Thyroid gland (tissue), 4 donors: ENCODE measurements around the gene HECTD4. TPM values are rescaled to one million over a fixed set of nuclear protein-coding genes. Genes with fewer than 3 reads are reported as not detected.

Source experiments
- DNase-seq, 2 donors: peaks; one replicate each; pipeline ENCODE4 v3.0.0-alpha.2; 2019
- H3K27ac ChIP-seq, 3 donors: fragments of 200-600 bp; sonication (generic); 1 replicate in 2 of 3; 2 replicates in 1 of 3; pipeline ENCODE4 v1.5.1; 2016 to 2019; ENCODE audit warnings: mild to moderate bottlenecking in 1 of 3, moderate library complexity in 1 of 3
- H3K27me3 ChIP-seq: fragments of 200-600 bp; sonication (generic); one replicate; pipeline ENCODE4 v1.5.1; 2019
- H3K36me3 ChIP-seq, 2 donors: fragments of 200-600 bp; sonication (generic); one replicate each; pipeline ENCODE4 v1.5.1; 2016 to 2019
- H3K4me1 ChIP-seq, 2 donors: fragments of 200-600 bp; sonication (generic); one replicate each; pipeline ENCODE4 v1.5.1; 2017 to 2019
- H3K4me3 ChIP-seq, 3 donors: fragments of 200-600 bp; sonication (generic); replicated peaks in 1 of 3; 1 replicate in 2 of 3; 2 replicates in 1 of 3; pipeline ENCODE4 v1.5.1; 2016; ENCODE audit warnings: mild to moderate bottlenecking in 1 of 3
- H3K9me3 ChIP-seq: fragments of 200-600 bp; sonication (generic); one replicate; pipeline ENCODE4 v1.5.1; 2017
- CTCF ChIP-seq, 6 experiments: fragments of 200-600 bp in 3 of 6; fragments of 450-650 bp in 3 of 6; sonication (generic) in 3 of 6; IDR thresholded peaks; one replicate each; pipeline ENCODE4 v1.5.1; 2016 to 2019; ENCODE audit warnings: antibody characterized with exemption in 6 of 6, mild to moderate bottlenecking in 2 of 6, inconsistent platforms in 1 of 6, moderate library complexity in 1 of 6
- POLR2A ChIP-seq, 2 donors: fragments of 450-650 bp; IDR thresholded peaks; one replicate each; pipeline ENCODE4 v1.6.1; 2017; ENCODE audit warnings: antibody characterized with exemption in 2 of 2, mild to moderate bottlenecking in 2 of 2, moderate library complexity in 1 of 2
- WGBS, 2 donors: methylation state at CpG; one replicate each; pipeline ENCODE4 v1.1.5; 2017; 5-methylcytosine and 5-hydroxymethylcytosine counted together
- intact Hi-C: fragments of 100-400 bp; cut with DNase I; formaldehyde crosslinking; loops from one replicate; pipeline ENCODE4 v1.15.1; 2023
- total RNA-seq, 4 donors: library from RNA; depleted of rRNA; stranded (reverse); fragments of >200 nt; gene quantifications; one replicate each; pipeline ENCODE4 v1.2.3, GENCODE V29; 2016

The HECTD4 gene
- total RNA-seq, 4 donors from 2014 or later = 68.5 to 115 (median 79.6) TPM

GRCh38 chr12:112382866-112383265 is 635 bp upstream of the HECTD4 start:
- TF ChIP-seq CTCF (IDR thresholded peaks at IDR 0.05) (no peak), POLR2A (IDR thresholded peaks at IDR 0.05) (no peak)
- H3K27ac ChIP-seq = peak overlapping the region in 2 of 3 donors; percentile 76 to 88
- intact Hi-C loops = loop anchor here (10.0 kb wide), 1 partner anchor 148 kb away; no protein-coding TSS in a partner anchor
- DNase-seq = no peak
- H3K27me3 ChIP-seq = no peaks in the 10 kb centered on the region
- WGBS, 2 donors = 91 to 95% methylated on average over 11 of the region's 11 CpGs
- no peaks in the 10 kb centered on the region for H3K9me3 ChIP-seq
- no peaks in the 10 kb centered on the region for H3K36me3 ChIP-seq
- H3K4me1 ChIP-seq = peaks cover 5 to 17% of the 10 kb centered on the region in 2 donors
- H3K4me3 ChIP-seq = peak overlapping the region in 1 of 3 donors; percentile 85

- Histone ChIP-seq H3K27me3 (no peaks in the 10 kb centered on the region), H3K4me3 (peak overlapping the region; percentile 8 to 85 (median 76)), H3K4me1 (peaks cover 5 to 17% of the 10 kb centered on the region in 2 donors), H3K9me3 (no peaks in the 10 kb centered on the region), H3K27ac (peak overlapping the region; percentile 76 to 88 (median 82)), H3K36me3 (no peaks in the 10 kb centered on the region)
- peak; percentile 40 to 52 for DNase-seq
- 1% methylated on average over 16 to 25 of the region's 33 CpGs for WGBS, 2 donors
- intact Hi-C loops = loop anchor here (10.0 kb wide), 1 partner anchor 147 kb away; no protein-coding TSS in a partner anchor
- TF ChIP-seq CTCF (IDR thresholded peaks at IDR 0.05) (no peak), POLR2A (IDR thresholded peaks at IDR 0.05) (no peak)
Measured at GRCh38 chr12:112381406-112381882, 787 bp downstream of the HECTD4 start.

- intact Hi-C loops = loop anchor here (10.0 kb wide), 1 partner anchor 146 kb away; no protein-coding TSS in a partner anchor
- DNase-seq = no peak
- WGBS, 2 donors = 47 to 49% methylated on average over 33 to 34 of the region's 34 CpGs
- Histone ChIP-seq H3K27ac (peak overlapping the region in 2 of 3 donors; percentile 76 to 88), H3K4me3 (peak overlapping the region; percentile 8 to 85 (median 76)), H3K27me3 (no peaks in the 10 kb centered on the region), H3K4me1 (peaks cover 5 to 17% of the 10 kb centered on the region in 2 donors), H3K36me3 (no peaks in the 10 kb centered on the region), H3K9me3 (no peaks in the 10 kb centered on the region)
- TF ChIP-seq POLR2A (IDR thresholded peaks at IDR 0.05) = no peak
- no peak for TF ChIP-seq CTCF (IDR thresholded peaks at IDR 0.05)
Measured at GRCh38 chr12:112380663-112381405, 1.4 kb downstream of the HECTD4 start.

GRCh38 chr12:112375105-112375504 is 7.1 kb downstream of the HECTD4 start:
- Histone ChIP-seq H3K9me3 (no peaks in the 10 kb centered on the region), H3K27me3 (no peaks in the 10 kb centered on the region), H3K4me3 (no peak overlapping the region), H3K4me1 (peaks cover 0 to 18% of the 10 kb centered on the region in 2 donors), H3K27ac (no peak overlapping the region), H3K36me3 (no peaks in the 10 kb centered on the region)
- no peak for TF ChIP-seq POLR2A (IDR thresholded peaks at IDR 0.05)
- TF ChIP-seq CTCF (IDR thresholded peaks at IDR 0.05) = no peak
- no peak for DNase-seq
- intact Hi-C loops = no loop called here
- WGBS, 2 donors = 82 to 88% methylated on average over 5 of the region's 5 CpGs

GRCh38 chr12:112374166-112374740 is 8.0 kb downstream of the HECTD4 start:
- 78 to 84% methylated on average over 3 of the region's 3 CpGs for WGBS, 2 donors
- H3K27ac ChIP-seq = no peak overlapping the region
- TF ChIP-seq POLR2A (IDR thresholded peaks at IDR 0.05) (no peak), CTCF (IDR thresholded peaks at IDR 0.05) (no peak)
- H3K4me1 ChIP-seq = peaks cover 0 to 25% of the 10 kb centered on the region in 2 donors
- no peak for DNase-seq
- no peak overlapping the region for H3K4me3 ChIP-seq
- no peaks in the 10 kb centered on the region for H3K9me3 ChIP-seq
- H3K27me3 ChIP-seq = no peaks in the 10 kb centered on the region
- intact Hi-C loops = no loop called here
- no peaks in the 10 kb centered on the region for H3K36me3 ChIP-seq
